ENCODE measurements around the gene LRRC34.

GRCh38 chr3:169813278-169813677, 574 bp upstream of the LRRC34 start:
- TF ChIP-seq CTCF (conservative IDR thresholded peaks at IDR 0.05; ENCODE audit: low read depth, low read length) = no peak
- no peak for TF ChIP-seq EZH2 (IDR thresholded peaks at IDR 0.05; ENCODE audit: borderline replicate concordance, low read depth, low read length, poor library complexity, severe bottlenecking)

All from A673 (cell line).